Breast epithelium (tissue), 4 donors: ENCODE data around the gene BACE2. TPM values are rescaled to one million over a fixed set of nuclear protein-coding genes. Genes with fewer than 3 reads are reported as not detected.

ENCODE experiments used
- DNase-seq, 2 donors: peaks; one replicate each; pipeline ENCODE4 v3.0.0-alpha.2; 2019; ENCODE audit warnings: low spot score in 2 of 2
- H3K27ac ChIP-seq, 2 donors: fragments of 200-600 bp; sonication (generic) in 1 of 2; one replicate each; pipeline ENCODE4 v1.5.1; 2016 to 2019; ENCODE audit warnings: mild to moderate bottlenecking in 1 of 2
- H3K27me3 ChIP-seq, 2 donors: fragments of 200-600 bp; sonication (generic) in 1 of 2; one replicate each; pipeline versions ENCODE4 v1.5.1 to v1.6.0; 2017 to 2019; ENCODE audit warnings: control low read depth in 1 of 2, mild to moderate bottlenecking in 1 of 2
- H3K36me3 ChIP-seq: fragments of 200-600 bp; one replicate; pipeline ENCODE4 v1.5.1; 2019
- H3K4me1 ChIP-seq, 2 donors: fragments of 200-600 bp; sonication (generic); one replicate each; pipeline ENCODE4 v1.5.1; 2016 to 2019; ENCODE audit warnings: control low read depth in 1 of 2
- H3K4me3 ChIP-seq, 3 donors: fragments of 200-600 bp; sonication (generic); 1 replicate in 2 of 3; 2 replicates in 1 of 3; pipeline ENCODE4 v1.5.1; 2016 to 2019; ENCODE audit warnings: mild to moderate bottlenecking in 3 of 3, moderate library complexity in 2 of 3
- H3K9me3 ChIP-seq, 2 donors: fragments of 200-600 bp; sonication (generic) in 1 of 2; one replicate each; pipeline ENCODE4 v1.5.1; 2016 to 2019; ENCODE audit warnings: control low read depth in 1 of 2
- CTCF ChIP-seq, 3 donors: fragments of 450-650 bp; IDR thresholded peaks; one replicate each; pipeline ENCODE4 v1.5.1; 2016 to 2017; ENCODE audit warnings: antibody characterized with exemption in 3 of 3, mild to moderate bottlenecking in 3 of 3, moderate library complexity in 3 of 3
- POLR2A ChIP-seq: fragments of 450-650 bp; IDR thresholded peaks from one replicate; pipeline ENCODE4 v1.6.1; 2016; ENCODE audit warnings: antibody characterized with exemption, mild to moderate bottlenecking, moderate library complexity
- POLR2AphosphoS5 ChIP-seq, 3 donors: sonication (generic); formaldehyde crosslinking; IDR thresholded peaks; one replicate each; pipeline ENCODE4 v1.6.1; 2017; ENCODE audit warnings: antibody characterized with exemption in 3 of 3
- intact Hi-C: fragments of 100-400 bp; cut with DNase I; formaldehyde crosslinking; loops from one replicate; pipeline ENCODE4 v1.15.1; 2023; ENCODE audit warnings: low total_unique reads
- total RNA-seq, 3 donors: library from RNA; depleted of rRNA; stranded (reverse); fragments of >200 nt; gene quantifications; one replicate each; pipeline ENCODE4 v1.1.0, GENCODE V29; 2016

Gene BACE2
- total RNA-seq, 3 donors from 2014 or later = 26.9 to 94.4 (median 67.5) TPM

DNA sequence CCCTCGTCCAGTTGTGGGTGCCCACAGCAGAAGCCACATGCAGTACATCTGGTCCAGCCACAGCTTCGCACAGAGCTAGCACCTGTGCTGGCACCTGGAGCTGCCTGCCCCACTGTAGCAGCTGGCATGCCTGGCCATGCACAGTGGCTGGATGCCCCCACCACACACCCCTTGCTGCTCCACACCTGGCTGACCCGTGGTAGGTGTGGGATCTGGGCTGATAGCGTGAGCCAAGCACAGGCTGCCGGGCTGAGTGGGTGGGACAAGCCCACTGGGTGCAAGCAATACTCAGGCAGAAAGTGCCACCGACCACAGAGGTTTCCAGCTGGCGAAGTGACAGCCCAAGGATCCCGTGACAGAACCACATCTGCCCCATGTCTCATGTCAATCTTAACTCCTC is 30.6 kb upstream of the BACE2 start:
- no peak for DNase-seq
- H3K4me3 ChIP-seq = no peak overlapping the region
- H3K4me1 ChIP-seq = peaks cover 4 to 10% of the 10 kb centered on the region in 2 donors
- no peaks in the 10 kb centered on the region for H3K36me3 ChIP-seq
- H3K27me3 ChIP-seq = no peaks in the 10 kb centered on the region
- TF ChIP-seq CTCF (IDR thresholded peaks at IDR 0.05) (no peak), POLR2A (no peak), POLR2AphosphoS5 (IDR thresholded peaks at IDR 0.05) (no peak)
- H3K9me3 ChIP-seq = no peaks in the 10 kb centered on the region
- intact Hi-C loops = no loop called here
- H3K27ac ChIP-seq = no peak overlapping the region

DNA sequence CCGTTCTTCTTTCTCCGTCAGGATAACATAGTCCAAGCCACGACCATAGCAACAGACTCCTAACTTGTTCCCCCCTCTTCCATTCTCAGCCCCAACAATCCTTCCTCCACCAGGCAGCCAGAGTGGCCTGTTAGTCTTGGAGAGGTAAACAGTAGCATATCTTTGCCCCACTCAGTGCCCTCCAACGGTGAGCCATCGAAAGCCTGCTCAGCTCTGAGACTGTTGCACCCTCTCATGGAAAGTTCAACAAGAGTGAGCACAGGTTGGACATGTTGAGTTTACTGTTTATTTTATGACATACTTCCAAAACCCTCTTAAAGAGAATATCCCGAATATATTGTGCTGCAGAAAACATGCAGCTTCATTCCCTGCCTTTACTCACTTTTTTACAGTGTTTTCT is 30.1 kb upstream of the BACE2 start:
- intact Hi-C loops = no loop called here

DNA sequence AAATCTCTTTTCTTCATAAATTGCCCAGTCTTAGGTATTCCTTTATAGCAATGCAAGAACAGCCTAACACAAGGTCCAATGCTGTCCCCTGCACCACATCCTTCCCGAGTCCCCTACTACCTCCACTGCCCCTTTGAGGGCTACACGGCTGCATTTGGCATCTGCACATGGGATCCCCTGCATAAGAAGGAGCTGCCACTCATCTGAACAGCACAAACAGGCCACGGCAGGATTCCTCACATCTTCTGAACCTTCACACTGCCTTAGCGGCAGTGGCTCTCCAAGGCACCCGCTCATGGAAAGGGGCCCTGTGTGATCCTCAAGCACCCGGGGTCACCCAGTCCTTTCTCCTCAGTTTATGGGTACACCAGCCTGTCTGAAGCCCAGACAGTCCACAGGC is 29.2 kb upstream of the BACE2 start:
- Histone ChIP-seq H3K36me3 (no peaks in the 10 kb centered on the region), H3K9me3 (no peaks in the 10 kb centered on the region)
- no peak for DNase-seq

More for the DNA sequence above, 30.1 kb upstream of the BACE2 start:
- Histone ChIP-seq H3K4me1 (peaks cover 6 to 10% of the 10 kb centered on the region in 2 donors), H3K36me3 (no peaks in the 10 kb centered on the region), H3K27me3 (no peaks in the 10 kb centered on the region), H3K9me3 (no peaks in the 10 kb centered on the region), H3K4me3 (no peak overlapping the region), H3K27ac (no peak overlapping the region)
- TF ChIP-seq POLR2A (no peak), CTCF (IDR thresholded peaks at IDR 0.05) (no peak), POLR2AphosphoS5 (IDR thresholded peaks at IDR 0.05) (no peak)
- no peak for DNase-seq

DNA sequence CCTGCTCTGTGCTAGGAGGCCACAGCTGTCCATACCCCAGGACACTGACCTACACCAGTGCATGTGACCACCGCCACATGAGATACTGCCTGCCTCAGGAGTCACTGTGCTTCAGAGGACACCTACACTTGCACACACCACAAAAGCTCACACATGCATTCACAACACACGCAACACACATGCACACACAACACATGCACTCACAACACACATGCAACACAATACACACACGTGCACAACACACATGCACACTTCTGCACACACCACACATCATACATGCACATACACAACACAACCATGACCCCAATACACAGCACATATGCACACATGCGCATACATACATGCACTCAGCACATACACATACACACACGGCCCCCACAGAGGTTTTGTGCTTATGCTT is 28.7 kb upstream of the BACE2 start:
- TF ChIP-seq POLR2A (no peak), POLR2AphosphoS5 (IDR thresholded peaks at IDR 0.05) (no peak), CTCF (IDR thresholded peaks at IDR 0.05) (no peak)
- intact Hi-C loops = no loop called here
- Histone ChIP-seq H3K27me3 (no peaks in the 10 kb centered on the region), H3K27ac (no peak overlapping the region), H3K36me3 (no peaks in the 10 kb centered on the region), H3K4me1 (peaks cover 6 to 10% of the 10 kb centered on the region in 2 donors), H3K9me3 (no peaks in the 10 kb centered on the region), H3K4me3 (no peak overlapping the region)
- no peak for DNase-seq

More for the DNA sequence above, 29.2 kb upstream of the BACE2 start:
- peaks cover 6 to 10% of the 10 kb centered on the region in 2 donors for H3K4me1 ChIP-seq
- no peaks in the 10 kb centered on the region for H3K27me3 ChIP-seq
- intact Hi-C loops = no loop called here
- TF ChIP-seq POLR2A = no peak
- TF ChIP-seq POLR2AphosphoS5 (IDR thresholded peaks at IDR 0.05) = no peak
- TF ChIP-seq CTCF (IDR thresholded peaks at IDR 0.05) = no peak
- H3K4me3 ChIP-seq = no peak overlapping the region
- no peak overlapping the region for H3K27ac ChIP-seq

- Histone ChIP-seq H3K27ac (peak overlapping the region in 1 of 2 donors; percentile 86), H3K36me3 (no peaks in the 10 kb centered on the region), H3K9me3 (no peaks in the 10 kb centered on the region), H3K4me3 (no peak overlapping the region), H3K27me3 (no peaks in the 10 kb centered on the region), H3K4me1 (peaks cover 6 to 10% of the 10 kb centered on the region in 2 donors)
- TF ChIP-seq POLR2A (no peak), CTCF (IDR thresholded peaks at IDR 0.05) (no peak), POLR2AphosphoS5 (IDR thresholded peaks at IDR 0.05) (no peak)
- DNase-seq = no peak
- intact Hi-C loops = no loop called here
Observed at GRCh38 chr21:41139951-41140350, 28.0 kb upstream of the BACE2 start.
